Measurements from ENCODE around the gene OSBP.

DNA sequence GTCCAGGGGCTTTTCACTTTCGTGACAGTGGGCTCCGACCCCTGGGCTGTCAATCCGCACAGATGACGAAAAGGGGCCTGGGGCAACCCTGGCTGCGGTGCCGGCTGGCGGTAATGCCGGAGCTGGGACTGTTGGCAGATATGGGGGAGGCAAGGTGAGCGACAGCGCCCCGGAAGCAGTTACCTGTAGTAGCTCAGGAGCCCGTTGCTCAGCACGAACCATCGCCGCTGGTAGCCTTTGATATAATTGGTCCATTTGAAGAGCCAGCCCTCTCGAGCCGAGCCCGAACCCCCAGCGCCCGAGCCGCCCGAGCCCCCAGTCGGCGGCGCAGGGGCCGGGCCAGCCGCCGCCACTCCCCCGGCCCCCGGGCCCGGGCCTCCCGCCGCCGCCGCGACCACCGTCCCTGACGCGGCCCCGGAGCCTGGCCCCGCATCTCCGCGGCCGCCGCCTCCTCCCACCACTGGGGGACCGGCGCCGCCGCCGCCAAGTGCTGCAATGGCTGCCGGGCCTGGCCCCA, 396 bp downstream of the OSBP start:
- TF ChIP-seq, protein P1, sequence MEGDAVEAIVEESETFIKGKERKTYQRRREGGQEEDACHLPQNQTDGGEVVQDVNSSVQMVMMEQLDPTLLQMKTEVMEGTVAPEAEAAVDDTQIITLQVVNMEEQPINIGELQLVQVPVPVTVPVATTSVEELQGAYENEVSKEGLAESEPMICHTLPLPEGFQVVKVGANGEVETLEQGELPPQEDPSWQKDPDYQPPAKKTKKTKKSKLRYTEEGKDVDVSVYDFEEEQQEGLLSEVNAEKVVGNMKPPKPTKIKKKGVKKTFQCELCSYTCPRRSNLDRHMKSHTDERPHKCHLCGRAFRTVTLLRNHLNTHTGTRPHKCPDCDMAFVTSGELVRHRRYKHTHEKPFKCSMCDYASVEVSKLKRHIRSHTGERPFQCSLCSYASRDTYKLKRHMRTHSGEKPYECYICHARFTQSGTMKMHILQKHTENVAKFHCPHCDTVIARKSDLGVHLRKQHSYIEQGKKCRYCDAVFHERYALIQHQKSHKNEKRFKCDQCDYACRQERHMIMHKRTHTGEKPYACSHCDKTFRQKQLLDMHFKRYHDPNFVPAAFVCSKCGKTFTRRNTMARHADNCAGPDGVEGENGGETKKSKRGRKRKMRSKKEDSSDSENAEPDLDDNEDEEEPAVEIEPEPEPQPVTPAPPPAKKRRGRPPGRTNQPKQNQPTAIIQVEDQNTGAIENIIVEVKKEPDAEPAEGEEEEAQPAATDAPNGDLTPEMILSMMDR (IDR thresholded peaks at IDR 0.05 in 2 of 3, conservative IDR thresholded peaks at IDR 0.05 in 1 of 3; ENCODE audit: borderline replicate concordance in 1 of 3, insufficient read depth in 1 of 3, low read depth in 2 of 3, low read length in 2 of 3) = no peak
- TF ChIP-seq POLR2A (IDR thresholded peaks at IDR 0.05; ENCODE audit: borderline replicate concordance, extremely low read depth, insufficient read depth, insufficient read length) (no peak), EZH2 (IDR thresholded peaks at IDR 0.05) (no peak), RAD21 (IDR thresholded peaks at IDR 0.05; ENCODE audit: low read depth) (no peak), EGR1 (IDR thresholded peaks at IDR 0.05; ENCODE audit: low read depth) (no peak), JUND (IDR thresholded peaks at IDR 0.05) (no peak), FOSL1 (IDR thresholded peaks at IDR 0.05; ENCODE audit: low read depth) (no peak), CEBPB (IDR thresholded peaks at IDR 0.05; ENCODE audit: low read depth) (no peak), SP1 (IDR thresholded peaks at IDR 0.05; ENCODE audit: low read depth) (no peak), ELF1 (IDR thresholded peaks at IDR 0.05; ENCODE audit: borderline replicate concordance, low read depth) (no peak)
